ENCODE data around the gene ATXN2. TPM values are rescaled to one million over a fixed set of nuclear protein-coding genes. Genes with fewer than 3 reads are reported as not detected.

The ATXN2 gene
- total RNA-seq, 2 experiments from 2014 or later, result 37.2 to 42.3 TPM

GRCh38 chr12:111437816-111438454 lies 161.2 kb downstream of the ATXN2 start:
- Mint-ChIP-seq H3K4me1 (peaks cover 88% of the 10 kb centered on the region), H3K27ac (peak overlapping the region; percentile 97), H3K27me3 (no peaks in the 10 kb centered on the region), H3K9me3 (no peaks in the 10 kb centered on the region), H3K36me3 (peaks cover 16% of the 10 kb centered on the region), H3K4me3 (peak overlapping the region; percentile 61)
- POLR2A ChIA-PET, result interaction anchor here (1.5 kb wide), 2 partner anchors 13 to 33 kb away, joined by 4 to 5 read pairs; no protein-coding TSS in a partner anchor
- no peak for ATAC-seq (ENCODE audit: low read depth)
- DNase-seq, result no peak

DNA sequence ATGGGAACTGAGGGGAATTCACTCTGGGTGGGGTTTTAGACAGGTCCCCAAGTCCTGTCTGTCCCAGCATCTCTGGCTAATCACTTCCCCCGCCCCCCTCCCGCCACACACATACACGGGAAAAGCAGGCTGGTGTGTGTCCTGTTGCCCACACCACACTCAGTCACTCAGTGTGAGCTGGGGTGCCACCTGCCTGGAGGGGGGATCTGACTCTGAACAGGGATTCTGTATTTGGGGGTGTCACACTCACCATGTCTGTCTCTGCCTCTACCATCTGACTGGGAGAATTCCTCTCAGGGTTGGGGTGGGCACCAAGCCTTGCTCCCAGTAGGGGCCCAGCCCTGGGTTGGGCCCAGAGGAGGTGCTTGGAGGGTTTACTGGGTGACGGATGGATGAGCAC lies 162.3 kb downstream of the ATXN2 start:
- peaks cover 86% of the 10 kb centered on the region for H3K4me1 Mint-ChIP-seq
- no peaks in the 10 kb centered on the region for H3K9me3 Mint-ChIP-seq
- DNase-seq (no peak), ATAC-seq (ENCODE audit: low read depth) (no peak)
- peak overlapping the region; percentile 97 for H3K27ac Mint-ChIP-seq
- H3K36me3 Mint-ChIP-seq, result peaks cover 25% of the 10 kb centered on the region
- POLR2A ChIA-PET, result interaction anchor here (3.1 kb wide), 1 partner anchor 14 kb away, joined by 13 read pairs; no protein-coding TSS in a partner anchor
- H3K27me3 Mint-ChIP-seq, result no peaks in the 10 kb centered on the region
- peak overlapping the region; percentile 64 for H3K4me3 Mint-ChIP-seq

DNA sequence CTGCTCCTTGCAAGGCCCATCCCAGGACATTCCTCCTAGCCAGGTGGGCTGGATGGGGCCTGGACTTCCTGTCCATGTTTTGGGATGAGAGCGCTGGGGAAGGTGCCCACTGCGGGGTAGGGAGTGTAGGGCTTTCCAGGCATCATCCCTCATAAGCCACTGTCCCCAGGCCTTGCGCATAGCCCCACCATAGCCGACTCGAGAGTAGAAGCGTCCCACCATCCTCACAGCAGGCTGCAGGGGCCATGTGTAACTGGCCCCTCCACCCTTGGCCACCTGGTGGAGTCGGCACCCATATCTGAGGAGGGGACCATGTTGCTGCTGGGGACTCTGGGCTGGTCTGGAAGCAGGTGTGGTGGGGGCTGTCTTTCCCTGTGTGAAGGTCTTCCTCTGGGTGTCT lies 162.8 kb downstream of the ATXN2 start:
- ATAC-seq (ENCODE audit: low read depth), result no peak
- peak overlapping the region; percentile 97 for H3K27ac Mint-ChIP-seq
- H3K4me1 Mint-ChIP-seq, result peaks cover 85% of the 10 kb centered on the region
- no peaks in the 10 kb centered on the region for H3K9me3 Mint-ChIP-seq
- H3K27me3 Mint-ChIP-seq, result no peaks in the 10 kb centered on the region
- H3K4me3 Mint-ChIP-seq, result peak overlapping the region; percentile 80
- DNase-seq, result no peak
- H3K36me3 Mint-ChIP-seq, result peaks cover 25% of the 10 kb centered on the region
- POLR2A ChIA-PET, result interaction anchor here (2.1 to 3.5 kb wide), 4 partner anchors 8 to 30 kb away, joined by 11 to 89 read pairs (median 36); partner anchors contain the start of gene SH2B3

DNA sequence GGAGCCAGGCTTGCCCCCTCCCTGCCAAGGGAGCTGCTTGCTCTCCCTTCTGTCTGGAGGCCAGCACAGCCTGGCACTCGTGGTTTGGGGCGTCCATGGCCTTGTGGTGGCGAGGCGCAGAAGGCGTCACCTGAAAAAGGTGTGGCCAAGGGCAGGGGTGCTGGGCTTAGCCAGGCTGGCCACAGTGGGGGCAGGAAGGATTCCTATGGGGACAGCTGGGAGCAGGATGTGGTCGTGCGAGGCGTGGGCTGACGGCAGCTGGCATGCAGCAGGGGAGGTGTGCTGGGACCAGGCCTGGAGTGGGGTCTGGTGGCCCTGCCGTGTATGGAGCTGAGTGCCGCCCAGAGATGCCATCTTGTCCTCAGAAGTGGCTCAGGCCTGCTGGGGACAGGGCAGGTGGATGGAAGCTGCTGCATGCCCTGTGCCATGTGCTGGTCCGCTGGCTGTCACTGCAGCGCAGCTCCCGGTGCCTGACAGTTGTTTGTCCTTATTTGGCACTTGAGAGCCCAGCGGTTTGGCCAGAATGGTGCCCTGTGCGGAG lies 163.4 kb downstream of the ATXN2 start:
- POLR2A ChIA-PET, result interaction anchor here (0.6 to 3.5 kb wide), 8 partner anchors 9 to 29 kb away, joined by 4 to 89 read pairs (median 10); partner anchors contain the start of gene SH2B3
- Mint-ChIP-seq H3K36me3 (peaks cover 25% of the 10 kb centered on the region), H3K9me3 (no peaks in the 10 kb centered on the region), H3K4me3 (peak overlapping the region; percentile 80), H3K27ac (peak overlapping the region; percentile 97), H3K4me1 (peaks cover 86% of the 10 kb centered on the region), H3K27me3 (no peaks in the 10 kb centered on the region)
- DNase-seq (no peak), ATAC-seq (ENCODE audit: low read depth) (no peak)

GRCh38 chr12:111434680-111435338 lies 164.3 kb downstream of the ATXN2 start:
- Mint-ChIP-seq H3K36me3 (peaks cover 22% of the 10 kb centered on the region), H3K4me1 (peaks cover 83% of the 10 kb centered on the region)
- POLR2A ChIA-PET, result interaction anchor here (0.6 to 3.5 kb wide), 12 partner anchors 8 to 1438 kb away, joined by 3 to 89 read pairs (median 7); partner anchors contain the start of gene SH2B3

GRCh38 chr12:111434049-111434448 lies 165.1 kb downstream of the ATXN2 start:
- Mint-ChIP-seq H3K9me3 (no peaks in the 10 kb centered on the region), H3K36me3 (peaks cover 22% of the 10 kb centered on the region), H3K27ac (peak overlapping the region; percentile 97)

More at GRCh38 chr12:111434680-111435338, 164.3 kb downstream of the ATXN2 start:
- peak overlapping the region; percentile 97 for H3K27ac Mint-ChIP-seq
- H3K4me3 Mint-ChIP-seq, result peak overlapping the region; percentile 80
- peak; percentile 68 for ATAC-seq (ENCODE audit: low read depth)
- H3K27me3 Mint-ChIP-seq, result no peaks in the 10 kb centered on the region
- H3K9me3 Mint-ChIP-seq, result no peaks in the 10 kb centered on the region
- DNase-seq, result peak; percentile 78

GRCh38 chr12:111431772-111432171 lies 167.3 kb downstream of the ATXN2 start:
- DNase-seq (no peak), ATAC-seq (ENCODE audit: low read depth) (no peak)
- POLR2A ChIA-PET, result interaction anchor here (0.6 to 8.2 kb wide), 4 partner anchors 8 to 33 kb away, joined by 4 to 150 read pairs (median 6); partner anchors contain the start of gene SH2B3
- H3K4me3 Mint-ChIP-seq, result peak overlapping the region; percentile 84
- peaks cover 18% of the 10 kb centered on the region for H3K36me3 Mint-ChIP-seq
- H3K4me1 Mint-ChIP-seq, result peaks cover 75% of the 10 kb centered on the region
- H3K9me3 Mint-ChIP-seq, result no peaks in the 10 kb centered on the region
- H3K27ac Mint-ChIP-seq, result peak overlapping the region; percentile 97
- no peaks in the 10 kb centered on the region for H3K27me3 Mint-ChIP-seq

More at GRCh38 chr12:111434049-111434448, 165.1 kb downstream of the ATXN2 start:
- POLR2A ChIA-PET, result interaction anchor here (0.9 to 3.5 kb wide), 10 partner anchors 8 to 37 kb away, joined by 4 to 89 read pairs (median 7); partner anchors contain the start of gene SH2B3
- Mint-ChIP-seq H3K4me3 (peak overlapping the region; percentile 80), H3K27me3 (no peaks in the 10 kb centered on the region), H3K4me1 (peaks cover 85% of the 10 kb centered on the region)
- ATAC-seq (ENCODE audit: low read depth) (no peak), DNase-seq (no peak)

- Mint-ChIP-seq H3K36me3 (peaks cover 16% of the 10 kb centered on the region), H3K9me3 (no peaks in the 10 kb centered on the region), H3K27ac (peak overlapping the region; percentile 97), H3K4me3 (peak overlapping the region; percentile 84), H3K27me3 (no peaks in the 10 kb centered on the region), H3K4me1 (peaks cover 75% of the 10 kb centered on the region)
- POLR2A ChIA-PET, result interaction anchor here (0.6 to 8.2 kb wide), 5 partner anchors 9 to 34 kb away, joined by 3 to 150 read pairs (median 7); partner anchors contain the start of gene SH2B3
- DNase-seq (peak; percentile 70), ATAC-seq (ENCODE audit: low read depth) (no peak)
These were observed 168.4 kb downstream of the ATXN2 start for GRCh38 chr12:111430433-111431353.

- Mint-ChIP-seq H3K4me1 (peaks cover 75% of the 10 kb centered on the region), H3K27me3 (no peaks in the 10 kb centered on the region), H3K4me3 (peak overlapping the region; percentile 84), H3K27ac (peak overlapping the region; percentile 97), H3K36me3 (peaks cover 16% of the 10 kb centered on the region), H3K9me3 (no peaks in the 10 kb centered on the region)
- DNase-seq, result peak; percentile 86
- ATAC-seq (ENCODE audit: low read depth), result peak; percentile 44
- POLR2A ChIA-PET, result interaction anchor here (1.0 to 8.2 kb wide), 4 partner anchors 15 to 702 kb away, joined by 3 to 150 read pairs (median 26); partner anchors contain the start of gene SH2B3
These were observed 169.2 kb downstream of the ATXN2 start for GRCh38 chr12:111429828-111430432.

- Mint-ChIP-seq H3K4me3 (peak overlapping the region; percentile 84), H3K9me3 (no peaks in the 10 kb centered on the region), H3K27me3 (no peaks in the 10 kb centered on the region), H3K27ac (peak overlapping the region; percentile 97), H3K36me3 (peaks cover 12% of the 10 kb centered on the region), H3K4me1 (peaks cover 70% of the 10 kb centered on the region)
- no peak for DNase-seq
- no peak for ATAC-seq (ENCODE audit: low read depth)
- POLR2A ChIA-PET, result interaction anchor here (1.1 to 8.2 kb wide), 4 partner anchors 16 to 703 kb away, joined by 3 to 150 read pairs (median 32); partner anchors contain the start of gene SH2B3
These were observed 170.4 kb downstream of the ATXN2 start for GRCh38 chr12:111428728-111429175.

DNA sequence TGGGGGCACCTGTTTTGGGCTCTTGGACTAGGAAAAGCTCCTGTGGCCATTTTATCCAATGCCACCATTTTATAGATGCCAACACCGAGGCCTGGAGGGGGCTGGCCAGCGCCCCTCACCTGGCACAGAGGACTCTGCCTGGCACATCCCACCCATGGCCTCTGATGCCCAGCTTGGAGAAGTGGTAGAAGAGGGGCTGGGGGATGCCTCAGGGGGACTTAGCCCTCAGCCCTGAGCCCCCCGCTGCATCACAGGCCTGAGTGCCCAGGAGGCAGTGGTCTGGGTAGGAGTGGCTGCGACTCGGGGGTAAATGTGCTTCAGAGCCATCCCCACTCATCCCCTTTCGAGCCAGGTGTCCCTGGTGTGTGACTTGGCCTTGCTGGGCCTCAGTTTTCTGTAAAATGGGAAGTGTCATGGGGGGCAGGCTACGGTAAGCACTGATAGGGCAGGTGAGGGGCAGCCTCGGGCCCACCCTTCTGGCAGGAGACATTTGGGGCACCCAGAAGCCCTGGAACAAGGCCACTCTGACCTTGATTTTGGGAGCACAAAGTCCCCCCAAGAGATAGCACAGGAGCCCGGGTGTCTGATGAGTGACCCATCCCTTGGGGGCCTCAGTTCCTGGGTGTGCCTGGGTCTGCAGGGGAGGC lies 170.9 kb downstream of the ATXN2 start:
- peaks cover 10% of the 10 kb centered on the region for H3K36me3 Mint-ChIP-seq
- no peaks in the 10 kb centered on the region for H3K27me3 Mint-ChIP-seq
- H3K27ac Mint-ChIP-seq, result peak overlapping the region; percentile 97
- POLR2A ChIA-PET, result interaction anchor here (2.5 to 8.2 kb wide), 2 partner anchors 16 to 20 kb away, joined by 15 to 150 read pairs; partner anchors contain the start of gene SH2B3
- DNase-seq (no peak), ATAC-seq (ENCODE audit: low read depth) (no peak)
- peak overlapping the region; percentile 84 for H3K4me3 Mint-ChIP-seq
- peaks cover 66% of the 10 kb centered on the region for H3K4me1 Mint-ChIP-seq
- no peaks in the 10 kb centered on the region for H3K9me3 Mint-ChIP-seq

All from activated naive CD8-positive, alpha-beta T cell treated with anti-CD3 and anti-CD28 coated beads, Interleukin-2, amount 10 ng/mL, durations not matched to agents 7 days and 5 days (primary cell).